ENCODE data around the gene AMD1. TPM values are rescaled to one million over a fixed set of nuclear protein-coding genes. Genes with fewer than 3 reads are reported as not detected.
A peak's percentile ranks its signal among the peaks of the same experiment; 100 is the strongest.

The AMD1 gene
- total and polyA plus RNA-seq, 9 of the 15 experiments (the other 6 are each of a cell fraction or from before 2014, with no cell fraction given): 60.0 to 151 (median 85.6) TPM

- TF ChIP-seq PTRF (tag; IDR thresholded peaks at IDR 0.05) (no peak), HBP1 (CRISPR knock-in tag; IDR thresholded peaks at IDR 0.05) (no peak), MLX (CRISPR knock-in tag; conservative IDR thresholded peaks at IDR 0.05) (no peak), MTF1 (CRISPR knock-in tag; IDR thresholded peaks at IDR 0.05; ENCODE audit: borderline replicate concordance) (no peak), STAG1 (CRISPR knock-in tag; IDR thresholded peaks at IDR 0.05; ENCODE audit: borderline replicate concordance) (no peak), HOXB6 (CRISPR knock-in tag; IDR thresholded peaks at IDR 0.05; ENCODE audit: borderline replicate concordance) (no peak), C11orf30 (IDR thresholded peaks at IDR 0.05; ENCODE audit: low read depth) (no peak), PKNOX1 (IDR thresholded peaks at IDR 0.05) (peak; percentile 100), THAP12 (CRISPR knock-in tag; IDR thresholded peaks at IDR 0.05) (peak; percentile 92), ARID3B (CRISPR knock-in tag; IDR thresholded peaks at IDR 0.05; ENCODE audit: borderline replicate concordance) (no peak), HMBOX1 (IDR thresholded peaks at IDR 0.05) (no peak), CBFA2T3 (IDR thresholded peaks at IDR 0.05) (no peak), PHB2 (IDR thresholded peaks at IDR 0.05; ENCODE audit: low read depth) (no peak), MTA2 (IDR thresholded peaks at IDR 0.05; ENCODE audit: low read depth) (no peak), ZNF561 (CRISPR knock-in tag; conservative IDR thresholded peaks at IDR 0.05) (no peak), KAT7 (CRISPR knock-in tag; IDR thresholded peaks at IDR 0.05; ENCODE audit: borderline replicate concordance) (no peak; the same call in 1 of the 2 replicates)
Measured at GRCh38 chr6:110873981-110874879, at the start of gene AMD1 (continued).
